WI38 (cell line): Measurements from ENCODE around the gene SLC9A8.

Source experiments
- H3K4me3 ChIP-seq: 2 replicates; pipeline ENCODE4 v1.5.1; 2011; ENCODE audit warnings: low read depth, mild to moderate bottlenecking, control low read depth, low read length
- TF ChIP-seq, protein P1 (sequence below): IDR thresholded peaks from 2 replicates; pipeline ENCODE4 v1.5.1; 2012; ENCODE audit warnings: low read depth, mild to moderate bottlenecking, control low read depth, low read length

SLC9A8 gene

DNA sequence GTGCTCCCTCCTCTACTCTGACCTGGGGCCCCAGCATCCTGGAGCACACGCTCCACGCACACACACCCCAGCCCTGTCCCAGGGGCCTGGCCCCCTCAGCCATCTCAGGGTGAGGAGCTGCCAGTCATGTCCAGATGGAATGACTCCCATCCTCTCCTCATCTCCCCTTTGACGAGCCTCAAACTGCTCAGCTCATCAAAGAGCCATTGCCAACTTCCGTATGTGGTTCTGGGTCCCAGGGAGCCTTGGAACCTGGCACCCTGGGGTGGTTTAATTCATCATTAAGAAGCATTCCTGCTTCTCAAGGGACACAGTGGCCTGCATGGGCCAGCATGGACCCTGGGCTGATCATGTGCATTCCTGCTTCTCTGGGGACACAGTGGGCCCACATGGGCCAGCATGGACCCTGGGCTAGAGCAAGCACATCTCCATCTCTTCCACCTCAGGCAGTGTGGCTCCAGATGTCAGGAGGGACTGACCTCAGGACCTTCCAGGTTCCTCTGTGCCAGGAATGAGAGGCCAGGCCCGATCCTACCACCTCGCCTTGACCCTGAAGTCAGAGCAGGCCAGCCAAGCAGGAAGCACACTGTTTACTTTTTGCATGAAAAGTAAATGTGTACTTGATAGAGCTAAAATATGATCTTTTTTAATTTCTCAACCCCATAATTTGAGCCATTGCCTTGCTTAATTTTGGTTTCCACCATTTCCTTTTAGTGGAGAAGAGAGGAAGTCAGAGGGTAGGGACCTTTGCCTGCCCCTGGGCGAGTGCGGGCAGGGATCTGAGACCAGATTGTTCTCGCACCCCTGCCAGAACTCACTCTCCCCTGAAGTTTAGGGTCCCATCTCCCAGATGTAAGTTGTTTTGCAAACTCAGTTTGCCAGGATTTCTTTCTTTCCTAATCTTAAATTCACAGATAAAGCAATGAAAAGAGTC is 76.6 kb downstream of the SLC9A8 start:
- TF ChIP-seq, protein P1, sequence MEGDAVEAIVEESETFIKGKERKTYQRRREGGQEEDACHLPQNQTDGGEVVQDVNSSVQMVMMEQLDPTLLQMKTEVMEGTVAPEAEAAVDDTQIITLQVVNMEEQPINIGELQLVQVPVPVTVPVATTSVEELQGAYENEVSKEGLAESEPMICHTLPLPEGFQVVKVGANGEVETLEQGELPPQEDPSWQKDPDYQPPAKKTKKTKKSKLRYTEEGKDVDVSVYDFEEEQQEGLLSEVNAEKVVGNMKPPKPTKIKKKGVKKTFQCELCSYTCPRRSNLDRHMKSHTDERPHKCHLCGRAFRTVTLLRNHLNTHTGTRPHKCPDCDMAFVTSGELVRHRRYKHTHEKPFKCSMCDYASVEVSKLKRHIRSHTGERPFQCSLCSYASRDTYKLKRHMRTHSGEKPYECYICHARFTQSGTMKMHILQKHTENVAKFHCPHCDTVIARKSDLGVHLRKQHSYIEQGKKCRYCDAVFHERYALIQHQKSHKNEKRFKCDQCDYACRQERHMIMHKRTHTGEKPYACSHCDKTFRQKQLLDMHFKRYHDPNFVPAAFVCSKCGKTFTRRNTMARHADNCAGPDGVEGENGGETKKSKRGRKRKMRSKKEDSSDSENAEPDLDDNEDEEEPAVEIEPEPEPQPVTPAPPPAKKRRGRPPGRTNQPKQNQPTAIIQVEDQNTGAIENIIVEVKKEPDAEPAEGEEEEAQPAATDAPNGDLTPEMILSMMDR, result no peak

DNA sequence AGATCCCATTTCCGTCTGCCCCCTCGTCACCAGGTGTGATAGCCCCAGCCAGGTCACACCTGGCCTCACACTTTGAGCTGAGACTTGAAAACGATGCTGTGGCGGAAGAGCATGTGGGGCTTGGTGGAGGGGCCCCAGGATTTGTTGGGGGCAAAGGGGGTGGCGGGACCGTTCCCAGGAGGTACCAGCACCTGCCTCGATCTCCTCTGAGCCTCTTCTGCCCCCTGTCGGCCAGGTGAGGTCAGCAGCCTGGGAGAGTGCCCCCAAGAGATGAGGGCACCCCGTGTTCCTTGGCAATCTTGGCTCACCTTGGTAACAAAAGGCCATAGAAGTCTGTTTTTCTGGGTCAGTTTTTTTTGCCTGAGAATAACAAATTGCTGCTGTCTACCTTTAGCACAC is 77.3 kb downstream of the SLC9A8 start:
- TF ChIP-seq, protein P1, result no peak
- no peak overlapping the region for H3K4me3 ChIP-seq

More for the DNA sequence above, 76.6 kb downstream of the SLC9A8 start:
- H3K4me3 ChIP-seq, result no peak overlapping the region

DNA sequence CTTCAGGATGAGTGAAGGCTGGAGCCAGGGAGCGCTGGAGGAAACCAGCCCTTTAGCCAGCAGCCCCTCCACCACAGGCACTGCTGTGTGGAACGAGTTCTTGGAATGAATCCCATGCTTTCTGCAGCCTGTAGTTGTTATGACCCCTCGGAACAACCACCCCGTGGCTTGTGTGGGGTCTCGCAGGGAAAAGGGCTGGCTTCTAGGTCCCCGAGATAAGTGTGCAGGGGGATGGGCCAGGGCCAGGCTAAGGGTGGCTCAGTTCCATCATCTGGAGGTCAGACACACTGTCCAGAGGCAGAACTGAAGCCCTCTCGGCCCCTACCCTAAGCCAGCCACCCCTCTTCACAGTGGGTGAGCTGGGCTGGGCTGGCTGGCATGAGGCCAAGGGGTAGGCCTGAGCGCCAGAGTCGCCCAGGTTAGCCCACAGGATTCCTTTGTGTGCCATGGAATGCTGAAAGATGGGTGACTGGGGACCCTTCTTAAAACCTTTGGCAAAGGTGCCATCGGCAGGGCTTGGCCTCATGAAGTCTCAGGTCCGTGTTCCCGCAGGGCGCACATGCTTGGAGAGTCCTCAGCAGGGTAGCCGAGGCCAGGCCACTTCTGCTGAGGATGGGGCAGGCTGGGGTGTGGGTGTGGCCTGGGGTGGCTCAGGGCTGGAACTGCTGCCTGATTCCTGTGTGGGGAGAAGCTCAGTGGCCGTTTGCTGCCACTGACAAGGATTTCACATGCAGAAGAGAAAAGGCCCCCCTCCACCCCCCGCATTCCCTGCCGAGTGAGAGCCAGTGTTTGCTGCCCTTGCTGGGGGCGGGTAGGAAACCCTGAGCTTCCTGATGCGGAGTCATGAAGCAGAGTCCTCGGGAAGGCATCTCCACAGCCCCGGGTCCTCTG is 78.1 kb downstream of the SLC9A8 start:
- H3K4me3 ChIP-seq, result no peak overlapping the region
- TF ChIP-seq, protein P1, result no peak

DNA sequence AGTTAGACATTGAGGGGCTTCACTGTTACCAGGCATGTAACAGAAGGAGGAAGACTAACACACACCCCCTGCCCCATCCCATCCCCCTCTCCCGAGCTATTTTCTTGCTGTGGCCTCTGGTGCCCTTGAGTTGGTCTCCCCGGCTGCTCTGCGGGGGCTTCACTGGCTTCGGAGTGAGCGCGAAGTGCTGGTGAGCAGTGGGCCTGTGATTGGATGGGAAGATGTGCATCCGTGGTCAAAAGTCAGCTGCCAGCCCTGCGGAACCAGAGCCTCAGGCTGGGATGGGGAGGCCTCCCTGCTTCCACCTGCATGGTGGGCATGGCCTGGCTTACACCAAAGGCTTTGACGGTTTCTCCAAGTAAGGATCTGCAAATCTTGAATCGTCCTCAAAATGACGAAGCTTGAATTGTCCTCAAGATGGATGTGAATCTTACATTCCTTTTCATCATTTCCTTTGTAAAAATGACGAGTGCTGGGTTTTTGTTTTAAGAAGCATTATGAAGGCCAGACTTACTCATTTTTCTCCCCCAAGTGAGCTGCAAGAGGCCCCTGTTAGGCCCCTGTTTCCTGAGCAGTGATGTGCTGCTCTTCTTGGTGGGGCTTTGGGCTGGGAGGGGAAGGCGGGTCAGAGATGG is 79.0 kb downstream of the SLC9A8 start:
- no peak overlapping the region for H3K4me3 ChIP-seq
- TF ChIP-seq, protein P1, result no peak

DNA sequence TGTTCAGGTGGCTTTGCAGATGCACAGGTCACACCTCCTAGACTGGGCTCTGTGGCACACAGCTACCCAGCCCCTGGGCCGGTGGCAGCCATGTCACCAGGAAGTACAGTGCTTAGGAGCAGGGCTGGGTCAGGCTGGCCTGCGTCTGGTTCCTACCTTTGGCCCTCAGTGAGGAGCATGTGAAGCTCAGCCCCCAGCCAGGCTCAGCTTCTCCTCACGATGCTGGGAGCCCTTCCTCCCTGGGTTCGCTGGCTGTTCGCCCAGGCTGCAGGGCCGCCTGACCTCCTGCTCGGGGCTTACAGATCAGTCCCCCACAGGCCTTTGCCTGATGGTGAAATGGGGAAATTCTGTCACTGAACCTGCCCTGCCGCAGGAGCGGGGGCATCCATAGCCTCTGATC is 79.6 kb downstream of the SLC9A8 start:
- TF ChIP-seq, protein P1, result no peak
- H3K4me3 ChIP-seq, result no peak overlapping the region

DNA sequence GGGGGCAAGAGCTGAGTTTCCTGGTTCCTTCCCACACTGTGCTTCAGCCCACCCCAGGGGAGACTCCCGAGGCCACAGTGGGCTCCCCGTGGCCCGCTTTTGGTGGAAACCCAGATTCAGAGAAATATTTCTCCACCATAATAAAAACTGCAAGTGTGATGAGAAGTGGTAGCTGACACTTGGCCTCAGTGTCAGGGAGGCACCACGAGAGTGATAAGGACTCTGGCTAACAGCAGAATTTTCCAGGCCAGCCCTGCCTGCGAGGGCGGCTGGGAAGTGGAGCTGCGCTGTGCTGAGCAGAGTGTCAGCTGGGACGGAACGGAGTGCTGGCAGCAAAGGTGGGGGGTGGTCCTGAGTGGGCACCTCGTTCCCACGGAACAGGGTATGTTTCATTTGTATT is 80.2 kb downstream of the SLC9A8 start:
- H3K4me3 ChIP-seq, result no peak overlapping the region
- TF ChIP-seq, protein P1, result no peak
